OCI-LY7 (cell line): ENCODE results near the gene HPGDS.

Source experiments
- CTCF ChIP-seq: fragments of 200-600 bp; sonication (generic); conservative IDR thresholded peaks from 2 replicates; pipeline ENCODE4 v1.5.1; 2014; ENCODE audit warnings: mild to moderate bottlenecking, antibody characterized with exemption, low read length, moderate library complexity, mixed read lengths
- EZH2phosphoT487 ChIP-seq: fragments of 200-600 bp; sonication (generic); IDR thresholded peaks from 2 replicates; pipeline ENCODE4 v1.6.1; 2018; ENCODE audit warnings: low read depth, borderline replicate concordance, mild to moderate bottlenecking, mixed run types, antibody characterized with exemption, low read length, moderate library complexity, mixed read lengths

- TF ChIP-seq CTCF, result no peak; the same call in 1 of the 2 replicates
- TF ChIP-seq EZH2phosphoT487, result no peak
Observed at GRCh38 chr4:94290245-94290644, 52.4 kb downstream of the HPGDS start.
